Keratinocyte (primary cell): ENCODE data around the gene TLR10. TPM values are rescaled to one million over a fixed set of nuclear protein-coding genes. Genes with fewer than 3 reads are reported as not detected.

Experiments
- DNase-seq: peaks from one replicate; pipeline ENCODE4 v3.0.0-alpha.2; 2011; ENCODE audit warnings: low read depth, missing footprints, low spot score
- FAIRE-seq: peaks from 2 replicates; lab custom pipeline; 2011; peaks lifted over from hg19 to GRCh38; lab: Jason Lieb, UNC
- H2AFZ ChIP-seq: 2 replicates; pipeline ENCODE4 v1.6.0; 2012; ENCODE audit warnings: low read length, control low read depth, inconsistent platforms; ENCODE audit not compliant: control insufficient read depth
- H3K27ac ChIP-seq: 2 replicates; pipeline ENCODE4 v1.5.1; 2011; ENCODE audit warnings: low read length; ENCODE audit not compliant: control insufficient read depth, insufficient read depth
- H3K27me3 ChIP-seq: 3 replicates; pipeline ENCODE4 v1.6.0; 2011; ENCODE audit warnings: low read length; ENCODE audit not compliant: control insufficient read depth, insufficient read depth; ENCODE audit errors: extremely low read depth
- H3K36me3 ChIP-seq, 2 experiments: 2 replicates in 1 of 2; 3 replicates in 1 of 2; pipeline ENCODE4 v1.5.1; 2011; ENCODE audit warnings: low read length in 2 of 2, mild to moderate bottlenecking in 1 of 2; ENCODE audit not compliant: control insufficient read depth in 2 of 2, insufficient read depth in 2 of 2; ENCODE audit errors: extremely low read depth in 1 of 2
- H3K4me1 ChIP-seq: 3 replicates; pipeline ENCODE4 v1.5.1; 2011; ENCODE audit warnings: low read length; ENCODE audit not compliant: control insufficient read depth, insufficient read depth; ENCODE audit errors: extremely low read depth
- H3K4me2 ChIP-seq: 3 replicates; pipeline ENCODE4 v1.6.0; 2011; ENCODE audit warnings: low read depth, low read length; ENCODE audit not compliant: control insufficient read depth, insufficient read depth; ENCODE audit errors: extremely low read depth
- H3K4me3 ChIP-seq, 3 experiments: fragments of 200-600 bp in 1 of 3; sonication (generic) in 1 of 3; 2 replicates in 2 of 3; 3 replicates in 1 of 3; pipeline ENCODE4 v1.5.1; 2011 to 2016; ENCODE audit warnings: low read length in 3 of 3, mild to moderate bottlenecking in 3 of 3, control low read depth in 2 of 3, inconsistent platforms in 1 of 3, low read depth in 1 of 3, mixed read lengths in 1 of 3, mixed run types in 1 of 3, moderate library complexity in 1 of 3; ENCODE audit not compliant: control insufficient read depth in 2 of 3, insufficient read depth in 2 of 3; ENCODE audit errors: extremely low read depth in 1 of 3
- H3K79me2 ChIP-seq: 2 replicates; pipeline ENCODE4 v1.6.0; 2012; ENCODE audit warnings: low read length; ENCODE audit not compliant: control insufficient read depth, insufficient read depth
- H3K9ac ChIP-seq: 3 replicates; pipeline ENCODE4 v1.6.0; 2011; ENCODE audit warnings: low read length; ENCODE audit not compliant: control insufficient read depth, insufficient read depth; ENCODE audit errors: extremely low read depth
- H3K9me1 ChIP-seq: 3 replicates; pipeline ENCODE4 v1.6.0; 2011; ENCODE audit warnings: low read length; ENCODE audit not compliant: control insufficient read depth, insufficient read depth; ENCODE audit errors: extremely low read depth
- H3K9me3 ChIP-seq: 2 replicates; pipeline ENCODE4 v1.5.1; 2012; ENCODE audit warnings: low read depth, low read length; ENCODE audit not compliant: control insufficient read depth
- H4K20me1 ChIP-seq: 3 replicates; pipeline ENCODE4 v1.6.0; 2011; ENCODE audit warnings: low read length; ENCODE audit not compliant: control insufficient read depth, insufficient read depth; ENCODE audit errors: extremely low read depth
- CTCF ChIP-seq, 3 experiments: IDR thresholded peaks in 1 of 3; conservative IDR thresholded peaks in 1 of 3; optimal IDR thresholded peaks in 1 of 3; 2 replicates in 2 of 3; 3 replicates in 1 of 3; pipeline versions ENCODE3 to v1.5.1; 2011; ENCODE audit warnings: low read length in 3 of 3, mild to moderate bottlenecking in 3 of 3, moderate library complexity in 2 of 3, control low read depth in 1 of 3, inconsistent platforms in 1 of 3; ENCODE audit not compliant: insufficient read depth in 2 of 3; ENCODE audit errors: extremely low read depth in 1 of 3
- EZH2 ChIP-seq: IDR thresholded peaks from one replicate; pipeline ENCODE4 v1.6.1; 2012; ENCODE audit warnings: inconsistent platforms, mild to moderate bottlenecking, low read length, moderate library complexity
- dilution Hi-C: fragments of 300-500 bp; cut with MboI; formaldehyde crosslinking; loops from one replicate; pipeline ENCODE4 v1.7.0; 2020; ENCODE audit warnings: low sequenced_read_pairs; ENCODE audit not compliant: extremely low pct_ligation_motif_present
- polyA plus RNA-seq, 5 experiments: library from polyadenylated mRNA; depleted of rRNA in 3 of 5; stranded (reverse) in 3 of 5; stranded (forward) in 1 of 5; unstranded in 1 of 5; fragments of >200 nt; gene quantifications; 1 replicate in 1 of 5; 2 replicates in 3 of 5; 3 replicates in 1 of 5; pipeline versions ENCODE4 v1.2.1 to v1.2.3, GENCODE V29; 2011 to 2012; ENCODE audit warnings: missing spikeins in 2 of 5, low read depth in 1 of 5, low replicate concordance in 1 of 5

The TLR10 gene
- polyA plus RNA-seq, 1 donor (not counting 4 experiments of a cell fraction or from before 2014, with no cell fraction given) = 0.05 TPM

GRCh38 chr4:38823766-38824165 lies 41.0 kb upstream of the TLR10 start:
- Histone ChIP-seq H3K4me2 (no peak overlapping the region), H3K9me3 (no peaks in the 10 kb centered on the region), H2AFZ (no peak overlapping the region), H3K9ac (no peak overlapping the region), H3K4me1 (peaks cover 18% of the 10 kb centered on the region), H3K79me2 (no peaks in the 10 kb centered on the region), H3K9me1 (no peaks in the 10 kb centered on the region), H4K20me1 (no peaks in the 10 kb centered on the region), H3K27ac (no peak overlapping the region), H3K36me3 (no peaks in the 10 kb centered on the region), H3K4me3 (no peak overlapping the region), H3K27me3 (no peaks in the 10 kb centered on the region)
- no peak for FAIRE-seq
- no peak for DNase-seq
- no peak for TF ChIP-seq CTCF (optimal IDR thresholded peaks at IDR 0.05 in 1 of 3, IDR thresholded peaks at IDR 0.05 in 1 of 3, conservative IDR thresholded peaks at IDR 0.05 in 1 of 3; ENCODE audit: extremely low read depth in 1 of 3, insufficient read depth in 2 of 3, low read length in 3 of 3)
- no peak for TF ChIP-seq EZH2
- dilution Hi-C loops = no loop called here

- Histone ChIP-seq H3K4me2 (no peak overlapping the region), H4K20me1 (no peaks in the 10 kb centered on the region), H3K27ac (no peak overlapping the region), H3K36me3 (no peaks in the 10 kb centered on the region), H3K4me1 (peaks cover 26% of the 10 kb centered on the region), H3K4me3 (no peak overlapping the region), H3K27me3 (no peaks in the 10 kb centered on the region), H2AFZ (no peak overlapping the region), H3K9ac (no peak overlapping the region), H3K79me2 (no peaks in the 10 kb centered on the region), H3K9me1 (no peaks in the 10 kb centered on the region), H3K9me3 (no peaks in the 10 kb centered on the region)
- DNase-seq = no peak
- dilution Hi-C loops = no loop called here
- no peak for FAIRE-seq
- no peak for TF ChIP-seq EZH2
- TF ChIP-seq CTCF (optimal IDR thresholded peaks at IDR 0.05 in 1 of 3, IDR thresholded peaks at IDR 0.05 in 1 of 3, conservative IDR thresholded peaks at IDR 0.05 in 1 of 3; ENCODE audit: extremely low read depth in 1 of 3, insufficient read depth in 2 of 3, low read length in 3 of 3) = no peak
Observed at GRCh38 chr4:38822748-38823303, 40.0 kb upstream of the TLR10 start.
